SW480 (cell line): ENCODE measurements around the gene MCM3AP.
"Not testable (repeated sequence)": the region's sequence is repeated elsewhere in the genome, so short reads cannot be mapped to it uniquely, and the experiment has no call there.

Experiments
- DNase-seq: peaks from one replicate; pipeline ENCODE4 v3.0.0-alpha.2; 2016; ENCODE audit warnings: low spot score

The MCM3AP gene

GRCh38 chr21:46243960-46244361 is 41.5 kb downstream of the MCM3AP start:
- no peak for DNase-seq

GRCh38 chr21:46243325-46243724 is 42.1 kb downstream of the MCM3AP start:
- no peak for DNase-seq

GRCh38 chr21:46241577-46241976 is 43.8 kb downstream of the MCM3AP start:
- DNase-seq = not testable (repeated sequence)

DNA sequence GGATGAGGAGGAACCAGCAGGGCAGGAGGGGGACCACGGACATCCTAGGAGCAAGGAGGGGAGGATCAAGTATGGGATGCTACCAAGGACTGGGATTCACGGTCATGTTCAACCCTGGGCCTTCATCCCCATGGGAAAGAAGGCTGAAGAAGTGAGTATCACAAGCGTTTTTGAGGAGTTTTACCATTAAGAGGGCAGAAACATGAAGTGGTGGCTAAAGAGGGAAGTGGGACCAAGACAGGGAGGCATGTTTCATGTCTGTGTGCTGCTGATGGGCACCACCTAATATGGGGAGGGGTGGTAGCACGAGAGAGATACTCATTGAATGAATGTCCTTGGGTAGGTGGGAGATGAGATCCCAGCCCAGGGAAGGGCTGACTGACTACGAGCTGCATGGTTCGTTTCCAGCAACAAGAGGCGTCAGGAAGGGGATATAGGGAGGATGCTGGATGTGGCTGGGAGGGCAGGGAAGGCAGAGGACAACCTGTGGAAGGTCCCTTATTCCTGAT is 45.5 kb downstream of the MCM3AP start:
- DNase-seq = no peak

DNA sequence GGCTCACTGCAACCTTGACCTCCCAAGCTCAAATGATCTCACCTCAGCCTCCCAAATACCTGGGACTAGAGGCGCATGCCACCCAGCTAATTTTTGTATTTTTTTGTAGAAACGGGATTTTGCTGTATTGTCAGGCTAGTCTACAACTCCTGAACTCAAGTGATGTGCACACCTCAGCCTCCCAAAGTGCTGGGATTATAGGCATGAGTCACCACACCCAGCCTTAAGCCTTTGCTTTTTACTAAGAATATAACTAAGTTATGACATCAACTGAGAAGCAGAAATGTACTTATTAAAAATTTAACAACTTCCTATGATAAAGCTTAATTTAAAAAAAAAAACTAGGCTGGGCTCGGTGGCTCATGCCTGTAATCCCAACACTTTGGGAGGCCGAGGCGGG is 47.9 kb downstream of the MCM3AP start:
- DNase-seq = no peak

- no peak for DNase-seq
These were observed 50.9 kb downstream of the MCM3AP start for GRCh38 chr21:46234436-46234950.

DNA sequence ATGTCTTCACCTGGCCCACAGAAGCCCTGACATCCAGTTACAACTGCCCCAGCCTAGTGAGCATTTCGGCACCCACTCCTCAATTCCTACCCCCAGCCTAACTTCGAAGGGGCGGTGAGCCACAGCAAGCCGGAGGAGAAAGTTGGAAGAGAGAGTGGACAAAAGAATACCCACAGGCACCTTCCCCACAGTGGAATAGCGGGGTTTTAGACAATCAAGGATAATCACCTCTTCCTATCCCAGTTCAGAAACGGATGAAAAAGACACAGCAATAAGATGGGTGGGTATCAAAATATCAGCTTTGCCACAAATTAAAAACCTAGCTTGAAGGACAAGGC is 55.5 kb downstream of the MCM3AP start:
- no peak for DNase-seq

GRCh38 chr21:46229133-46229922 is 56.1 kb downstream of the MCM3AP start:
- peak; percentile 52 for DNase-seq

DNA sequence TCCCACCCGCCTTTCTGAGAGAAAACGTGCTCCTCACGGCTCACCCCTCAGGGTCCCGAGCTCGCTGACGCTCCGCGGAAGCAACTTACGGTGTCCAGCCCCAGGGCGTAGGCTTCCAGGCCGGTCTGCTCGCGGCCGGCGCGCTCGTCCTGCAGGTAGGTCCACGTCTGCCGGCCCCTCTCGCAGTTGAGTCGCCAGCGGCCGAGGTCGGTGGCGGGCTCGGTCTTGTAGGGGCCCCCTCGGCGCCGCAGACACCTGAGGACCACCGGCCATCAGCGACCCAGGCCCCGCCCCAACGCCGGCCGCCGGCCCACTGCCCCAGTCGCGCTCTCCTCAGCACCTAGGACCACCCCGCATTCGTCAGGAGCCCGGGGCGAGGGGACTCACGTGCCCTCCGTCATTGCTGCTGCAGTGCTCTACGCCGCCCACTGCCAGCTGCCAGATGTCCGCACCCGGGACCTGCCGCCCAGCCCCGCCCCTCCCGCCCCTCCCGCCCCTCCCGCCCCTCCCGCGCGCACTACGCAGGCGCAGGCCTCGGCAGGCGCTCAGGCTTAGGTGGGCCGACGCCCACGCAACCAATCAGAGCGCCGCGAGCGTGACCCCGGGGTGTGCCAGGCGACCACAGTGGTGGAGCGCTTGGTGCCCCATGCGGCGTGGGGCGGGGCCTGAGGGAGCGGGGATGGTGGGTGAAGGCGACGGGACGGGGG is 56.9 kb downstream of the MCM3AP start, which contains the start of gene LSS:
Gene LSS (minus strand): TSS at position 430 of the 707 bp plus-strand sequence. CDS start 29 bp downstream, at position 401.
- peak; percentile 98 for DNase-seq

DNA sequence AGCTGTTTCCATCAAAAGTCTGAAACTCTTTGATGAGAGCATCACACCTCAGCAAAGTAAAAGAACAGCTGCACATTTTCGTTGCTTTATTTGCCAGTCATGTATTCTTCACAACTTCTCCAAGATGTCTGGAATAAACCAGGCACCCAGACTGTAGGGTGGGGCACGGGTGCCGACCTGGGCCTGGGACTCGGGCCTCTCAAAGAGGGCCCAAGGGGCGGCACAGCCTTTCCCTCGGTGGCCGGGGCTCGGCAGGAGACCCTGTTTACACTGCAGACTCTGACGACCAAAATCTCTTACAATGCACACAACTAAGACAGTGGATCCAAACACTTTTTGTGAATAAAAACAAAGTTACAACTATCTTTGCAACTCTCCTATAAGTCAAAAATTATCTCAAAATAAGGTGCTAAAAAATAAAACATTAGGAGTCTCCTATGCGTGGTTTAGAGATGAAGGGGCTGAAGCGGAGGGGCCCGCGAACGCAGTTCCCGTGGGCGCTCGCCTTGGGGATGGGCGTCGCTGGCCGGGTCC is 57.5 kb downstream of the MCM3AP start:
- DNase-seq = no peak

DNA sequence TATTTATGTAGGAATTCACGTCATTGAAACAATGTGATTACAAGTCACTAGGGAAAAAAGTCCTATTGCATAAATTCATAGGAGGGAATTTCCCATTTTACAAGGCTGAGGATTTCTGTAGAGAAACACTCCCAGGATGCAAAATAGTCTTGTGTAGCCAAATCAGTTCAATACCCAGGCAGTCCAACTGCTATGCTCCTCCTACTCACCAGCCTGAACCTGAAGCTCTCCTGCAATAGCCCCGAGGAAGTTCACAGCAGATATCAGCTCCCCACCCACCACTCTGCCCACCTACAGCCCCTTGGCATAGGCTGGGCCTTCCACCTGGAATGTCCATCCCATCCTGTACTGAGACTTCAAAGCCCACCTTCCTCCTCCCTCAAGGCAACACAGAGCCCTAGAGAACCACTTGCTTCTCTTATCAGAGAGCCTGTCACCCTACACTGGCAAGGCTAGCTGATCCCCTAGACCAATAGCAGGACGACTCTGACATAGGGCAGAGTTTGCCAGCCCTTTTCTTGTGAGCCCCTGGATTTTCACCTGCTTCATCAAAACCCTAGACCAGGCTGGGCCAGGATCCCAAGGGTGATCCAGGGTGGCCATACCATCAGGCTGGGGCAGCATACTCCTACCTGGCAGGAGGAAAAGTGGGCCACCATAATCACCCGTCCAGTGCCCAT is 58.4 kb downstream of the MCM3AP start:
- no peak for DNase-seq

GRCh38 chr21:46226146-46226545 is 59.3 kb downstream of the MCM3AP start:
- DNase-seq = no peak

GRCh38 chr21:46223661-46224060 is 61.8 kb downstream of the MCM3AP start:
- not testable (repeated sequence) for DNase-seq

GRCh38 chr21:46223217-46223616 is 62.2 kb downstream of the MCM3AP start:
- no peak for DNase-seq

DNA sequence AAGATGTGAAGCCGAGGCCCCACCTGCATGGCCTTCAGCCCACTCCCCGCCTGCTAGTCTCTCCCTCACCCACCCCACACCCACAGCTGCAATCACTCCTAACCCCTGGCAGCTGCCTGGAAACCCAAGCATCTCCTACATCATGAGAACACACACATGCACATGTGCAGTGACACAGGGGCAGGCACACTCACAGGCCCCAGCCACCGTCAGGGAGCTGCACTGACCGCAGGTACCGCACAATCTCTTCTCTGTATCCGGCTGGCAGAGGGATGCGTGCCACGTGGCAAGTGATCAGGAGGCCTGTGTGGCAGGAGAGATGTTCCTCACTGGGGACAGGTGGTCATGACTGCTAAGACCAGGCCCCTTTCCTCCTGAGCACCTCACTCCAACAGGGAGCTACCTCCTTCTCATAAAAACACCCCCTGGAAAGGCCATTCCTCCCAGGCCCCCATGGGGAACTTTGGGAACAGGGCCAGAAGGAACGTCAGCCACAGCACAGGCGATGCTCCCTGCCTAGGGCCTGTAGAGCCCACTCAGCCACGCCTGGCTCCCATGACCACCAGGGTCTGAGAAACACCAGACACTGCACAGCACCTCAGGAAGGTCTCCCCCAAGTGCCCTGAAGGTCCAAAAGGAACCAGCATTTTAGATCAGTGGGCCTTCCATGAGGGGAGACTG is 62.8 kb downstream of the MCM3AP start:
- no peak for DNase-seq

DNA sequence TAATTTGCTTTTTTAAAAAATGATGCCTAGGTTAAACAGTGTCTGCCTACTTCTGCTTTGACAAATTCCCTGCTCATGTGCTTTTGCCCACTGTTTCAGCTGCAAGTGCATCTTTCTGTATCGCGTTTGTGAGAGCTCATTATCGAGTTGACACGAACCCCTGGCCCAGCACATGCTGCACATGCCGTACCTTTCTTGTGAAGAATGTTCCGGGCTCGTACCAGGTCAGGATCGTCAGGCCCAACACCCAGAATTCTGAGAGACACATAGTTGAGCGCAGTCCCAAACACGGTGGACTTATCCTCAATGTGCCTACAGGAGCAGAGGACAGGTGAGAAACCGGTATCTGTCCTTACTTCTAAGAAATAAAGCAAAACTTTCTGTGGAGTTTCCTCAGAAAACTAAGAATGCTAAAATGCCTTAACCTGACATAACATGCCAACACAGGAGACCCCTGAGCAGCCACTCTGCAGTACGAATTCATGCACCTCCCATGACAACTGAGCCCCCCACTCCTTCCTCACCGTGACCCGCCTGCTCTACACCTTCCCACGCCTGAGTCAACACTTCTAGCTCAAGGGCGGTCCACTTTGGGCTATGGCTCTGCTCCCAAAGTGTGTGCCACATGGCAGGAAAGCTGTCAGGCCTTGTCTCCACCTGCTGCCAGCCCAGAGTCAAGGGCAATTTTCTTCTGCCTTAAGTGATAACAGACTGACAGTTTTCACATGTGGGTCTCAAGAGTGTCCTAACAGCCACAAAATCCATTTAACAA is 63.6 kb downstream of the MCM3AP start:
- DNase-seq = no peak

DNA sequence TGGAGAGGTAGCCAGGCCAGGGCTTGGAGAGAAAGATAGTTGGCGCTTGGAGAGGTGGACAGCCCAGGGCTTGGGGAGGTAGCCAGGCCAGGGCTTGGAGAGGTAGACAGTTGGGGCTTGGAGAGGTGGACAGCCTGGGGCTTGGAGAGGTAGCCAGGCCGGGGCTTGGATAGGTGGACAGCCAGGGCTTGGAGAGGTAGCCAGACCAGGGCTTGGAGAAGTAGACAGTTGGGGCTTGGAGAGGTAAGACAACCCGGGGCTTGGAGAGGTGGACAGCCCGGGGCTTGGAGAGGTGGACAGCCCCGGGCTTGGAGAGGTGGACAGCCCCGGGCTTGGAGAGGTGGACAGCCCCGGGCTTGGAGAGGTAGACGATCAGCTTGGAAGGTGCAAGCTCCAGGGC is 64.6 kb downstream of the MCM3AP start:
- no peak for DNase-seq

DNA sequence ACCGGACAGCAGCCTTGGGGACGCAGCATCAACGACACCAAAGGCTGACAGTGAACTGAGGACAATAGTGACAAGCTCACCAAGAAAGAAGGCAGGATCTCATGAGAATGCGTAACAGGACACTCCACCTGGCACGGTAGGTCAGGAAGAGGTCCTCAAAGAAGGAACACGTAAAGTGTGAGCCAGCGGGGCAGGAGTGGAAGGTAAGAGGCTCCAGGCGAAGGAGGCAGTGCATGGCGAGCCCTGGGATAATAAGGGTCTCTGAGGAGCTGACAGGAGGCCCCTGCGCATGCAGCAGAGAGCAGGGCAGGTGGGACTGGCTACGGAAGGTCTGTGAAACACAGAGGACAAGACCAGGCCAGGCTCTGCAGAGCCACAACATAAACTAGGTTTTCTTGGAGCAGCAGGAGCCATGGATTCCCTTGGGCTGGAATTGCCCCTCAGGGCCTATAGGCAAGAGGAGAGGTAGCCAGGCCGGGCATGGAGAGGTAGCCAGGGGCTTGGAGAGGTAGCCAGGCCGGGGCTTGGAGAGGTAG is 65.1 kb downstream of the MCM3AP start:
- DNase-seq = no peak

DNA sequence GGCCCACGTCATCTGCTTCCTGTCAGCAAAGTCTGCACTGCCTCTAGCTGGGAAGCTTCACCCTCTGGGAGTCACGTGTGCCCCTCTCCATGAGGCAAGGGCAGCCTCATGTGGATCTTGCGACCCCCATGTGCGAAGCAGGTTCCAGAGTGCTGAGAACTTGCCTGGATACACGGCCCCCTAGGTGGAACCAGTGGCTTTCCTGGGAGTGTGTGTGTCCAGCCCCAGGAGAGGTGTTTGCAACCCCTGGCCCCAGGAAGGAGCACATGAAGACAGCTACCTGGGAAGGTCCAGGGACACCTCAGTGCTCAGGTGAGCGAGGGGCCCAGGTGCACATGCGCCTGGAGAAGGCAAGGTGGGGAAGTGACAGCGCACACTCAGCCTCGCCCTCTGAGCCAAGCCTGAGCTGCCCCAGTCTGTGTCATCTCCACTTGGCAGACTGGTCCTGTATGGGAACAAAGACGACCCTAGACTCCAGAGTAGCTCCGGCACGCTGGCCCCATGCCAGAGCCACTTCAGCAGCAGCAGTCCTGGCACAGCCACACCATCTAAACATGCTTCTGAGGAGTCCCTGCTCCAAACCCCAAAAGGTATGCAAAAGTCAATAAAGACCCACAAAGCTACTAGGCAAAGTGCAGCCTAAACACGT is 65.7 kb downstream of the MCM3AP start:
- no peak for DNase-seq
